SK-N-SH treated with all-trans-retinoic acid at 6 μM for 48 hours (cell line): ENCODE measurements around the gene WNK1.

Experiments
- PPARA ChIP-seq: fragments of 250-450 bp; sonication (Bioruptor Pico); IDR thresholded peaks from 2 replicates; pipeline ENCODE4 v1.5.0; 2020; ENCODE audit warnings: mild to moderate bottlenecking, borderline replicate concordance
- ZFP30 ChIP-seq: fragments of 450-650 bp; formaldehyde crosslinking; IDR thresholded peaks from 2 replicates; pipeline ENCODE4 v1.5.0; 2022; ENCODE audit warnings: mild to moderate bottlenecking, moderate library complexity

GRCh38 chr12:777550-778047 is 25.2 kb downstream of the WNK1 start:
- TF ChIP-seq PPARA (CRISPR knock-in tag) (no peak), ZFP30 (no peak)
